ENCODE measurements around the gene GPR183. TPM values are rescaled to one million over a fixed set of nuclear protein-coding genes. Genes with fewer than 3 reads are reported as not detected.

GPR183 gene
- total RNA-seq, 1 donor from 2014 or later: 5.4 TPM

DNA sequence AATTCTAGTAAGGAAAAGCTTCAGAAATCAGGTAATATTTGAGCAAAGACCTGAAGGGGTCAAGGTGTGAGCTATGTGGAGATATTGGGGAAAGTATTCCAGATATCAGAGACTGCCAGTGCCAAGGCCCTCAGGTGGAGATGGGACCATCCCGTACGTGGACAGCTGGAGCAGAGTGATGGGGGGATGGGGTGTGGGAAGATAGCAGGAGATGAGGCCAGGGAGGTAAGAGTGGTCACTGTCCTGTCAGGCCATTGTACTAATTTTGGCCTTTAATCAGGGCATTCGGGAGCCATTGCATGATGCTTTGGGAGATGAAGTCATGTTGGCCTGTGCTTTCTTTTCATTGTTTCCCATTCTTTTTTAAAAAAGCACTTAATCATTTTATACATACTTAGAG is 36.0 kb downstream of the GPR183 start:
- DNase-seq (ENCODE audit: low spot score): no peak

DNA sequence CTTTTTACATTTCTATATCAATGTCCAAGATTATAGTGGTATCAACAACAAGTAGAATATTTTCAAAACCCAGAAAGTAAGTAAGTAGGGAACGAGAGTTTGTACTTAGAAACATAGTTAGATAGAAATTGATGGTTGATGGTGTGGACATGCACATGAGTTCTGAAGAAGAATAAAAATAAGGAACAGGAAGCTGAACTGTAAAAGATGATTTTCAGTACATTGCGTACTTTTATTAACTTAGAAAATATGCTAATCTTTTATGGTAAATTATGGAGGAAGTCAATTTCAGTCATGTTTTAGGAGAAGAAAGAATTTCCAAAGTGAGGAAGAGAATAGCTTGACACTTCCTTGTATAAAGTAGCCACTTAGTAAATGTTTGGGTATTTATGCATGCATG is 36.7 kb downstream of the GPR183 start:
- DNase-seq (ENCODE audit: low spot score): no peak

- DNase-seq (ENCODE audit: low spot score): no peak
Measured at GRCh38 chr13:99269627-99270241, 37.5 kb downstream of the GPR183 start.

DNA sequence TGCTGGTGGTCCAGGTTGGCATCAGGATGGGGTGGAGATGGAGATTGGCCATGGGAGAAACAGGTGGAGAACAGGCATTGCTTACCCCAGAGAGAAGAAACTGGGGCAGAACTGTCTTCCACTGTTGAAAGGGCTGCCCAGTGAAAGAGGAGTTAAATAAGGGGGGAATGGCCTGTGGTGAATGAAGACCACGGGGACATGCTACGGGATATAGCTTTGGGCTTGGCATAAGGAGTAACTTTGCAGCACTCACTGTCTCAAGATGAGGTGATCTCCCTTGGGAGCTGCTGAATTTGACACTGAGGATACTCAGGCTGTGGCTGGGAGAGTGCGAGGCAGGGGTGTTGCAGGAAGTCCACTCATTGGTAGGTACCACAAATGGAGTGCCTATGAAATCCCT is 38.4 kb downstream of the GPR183 start:
- DNase-seq (ENCODE audit: low spot score): no peak

GRCh38 chr13:99267927-99268326 is 39.3 kb downstream of the GPR183 start:
- DNase-seq (ENCODE audit: low spot score): no peak

DNA sequence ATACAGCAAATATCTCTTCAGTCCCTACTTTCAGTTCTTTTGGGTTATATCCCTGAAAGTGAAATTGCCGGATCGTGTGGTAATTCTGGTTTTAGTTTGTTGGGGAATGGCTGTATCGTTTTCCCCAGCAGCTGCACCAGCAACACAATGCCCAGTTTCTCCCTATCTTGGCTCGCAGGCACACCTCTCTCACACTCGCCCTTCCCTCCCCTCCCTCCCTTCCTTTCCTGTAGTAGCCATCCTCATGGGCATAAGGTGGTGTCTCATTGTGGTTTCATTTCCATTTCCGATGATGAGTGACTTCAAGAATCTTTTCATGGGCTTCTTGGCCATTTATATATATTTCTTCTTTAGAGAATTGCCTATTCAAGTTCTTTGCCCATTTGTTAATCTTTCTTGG is 40.4 kb downstream of the GPR183 start:
- no peak for DNase-seq (ENCODE audit: low spot score)

- DNase-seq (ENCODE audit: low spot score): no peak
Measured at GRCh38 chr13:99265821-99266426, 41.3 kb downstream of the GPR183 start.

DNA sequence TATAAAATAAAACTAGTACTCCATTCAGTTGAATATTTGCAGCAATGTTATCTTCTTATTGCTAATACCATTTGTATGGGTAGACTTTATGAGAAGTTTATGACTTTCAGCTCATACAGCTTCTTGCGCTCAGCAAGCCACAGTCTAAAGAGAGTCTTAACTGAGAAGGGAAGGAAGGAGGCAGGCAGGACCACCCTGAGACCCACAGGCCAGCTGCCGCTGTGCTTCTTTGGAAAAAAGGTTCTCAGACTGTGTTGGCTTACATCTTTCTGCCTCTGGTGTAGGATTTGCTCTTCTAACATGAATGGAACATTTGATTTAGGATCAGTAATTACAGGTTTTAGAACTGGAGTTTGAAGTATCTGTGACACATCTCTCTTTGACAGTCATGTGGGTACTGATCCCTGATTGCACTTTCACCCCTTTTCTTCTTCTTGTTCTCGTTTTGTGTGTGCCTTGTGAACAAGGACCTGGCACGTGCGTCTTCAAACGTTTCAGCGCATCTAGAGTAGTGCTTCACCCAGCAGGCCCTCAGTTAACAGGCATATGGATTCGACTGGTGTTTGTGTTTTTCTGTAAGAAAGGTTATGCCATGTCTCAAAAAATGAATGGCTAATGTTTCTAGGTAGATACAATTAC is 41.9 kb downstream of the GPR183 start:
- DNase-seq (ENCODE audit: low spot score): no peak

DNA sequence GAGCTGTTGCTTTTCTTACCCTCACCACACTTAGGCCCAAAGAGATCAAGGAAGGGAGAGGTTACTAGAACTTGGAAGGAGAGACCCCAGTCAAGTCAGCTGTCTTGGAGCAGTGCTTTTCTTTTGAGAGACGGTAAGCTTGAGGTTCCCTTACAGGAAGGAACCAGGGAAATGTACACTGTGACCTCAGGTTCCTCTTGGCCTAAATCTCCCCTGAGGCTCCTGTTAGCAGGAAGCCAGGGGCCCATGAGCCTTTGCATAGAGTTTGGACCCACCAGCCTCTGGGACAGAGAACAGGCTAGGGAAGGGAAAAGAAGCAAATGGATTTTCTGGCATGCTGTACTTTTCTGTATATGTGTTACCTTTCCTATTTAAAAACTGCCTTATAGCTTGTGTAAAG is 43.1 kb downstream of the GPR183 start:
- no peak for DNase-seq (ENCODE audit: low spot score)

GRCh38 chr13:99263126-99263785 is 43.9 kb downstream of the GPR183 start:
- no peak for DNase-seq (ENCODE audit: low spot score)

GRCh38 chr13:99261059-99261458 is 46.1 kb downstream of the GPR183 start:
- no peak for DNase-seq (ENCODE audit: low spot score)

- no peak for DNase-seq (ENCODE audit: low spot score)
Measured at GRCh38 chr13:99260216-99260615, 47.0 kb downstream of the GPR183 start.

- DNase-seq (ENCODE audit: low spot score): no peak
Measured at GRCh38 chr13:99258946-99259345, 48.3 kb downstream of the GPR183 start.

DNA sequence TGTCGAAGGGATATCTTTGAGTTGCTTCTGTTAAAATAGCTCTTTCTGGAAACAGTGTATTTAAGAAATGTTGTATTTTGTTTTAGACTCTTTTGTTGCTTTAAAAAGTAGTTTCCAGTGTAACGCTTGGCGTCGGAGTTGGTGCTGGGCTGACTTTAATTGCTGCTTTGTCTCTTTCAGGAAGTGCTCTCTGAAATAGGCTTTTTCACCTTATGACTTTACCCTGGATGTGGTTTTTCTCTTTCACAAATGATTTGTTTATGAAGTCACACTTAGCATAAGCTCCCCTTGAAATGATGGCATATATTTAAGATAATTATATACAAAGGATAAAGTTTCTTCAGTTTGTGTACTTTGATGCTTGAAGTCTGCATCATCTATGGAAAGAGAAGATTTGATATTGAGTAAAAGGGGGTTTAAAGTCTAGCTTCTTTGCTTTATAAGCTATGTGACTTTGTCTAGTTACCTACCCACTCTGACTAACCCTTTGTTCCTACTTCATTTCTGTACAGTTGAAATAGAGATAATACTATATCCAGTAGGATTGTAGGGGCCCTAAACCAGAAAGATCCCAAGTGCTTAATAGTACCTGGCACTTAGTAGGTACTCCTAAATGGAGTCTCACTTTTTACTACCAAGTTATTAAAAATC is 48.9 kb downstream of the GPR183 start, which contains the start of gene GPR18:
TSS of gene GPR18 (minus strand) at position 170 of the 651 bp plus-strand sequence. CDS start 2,507 bp downstream, outside the sequence.
- no peak for DNase-seq (ENCODE audit: low spot score)

DNA sequence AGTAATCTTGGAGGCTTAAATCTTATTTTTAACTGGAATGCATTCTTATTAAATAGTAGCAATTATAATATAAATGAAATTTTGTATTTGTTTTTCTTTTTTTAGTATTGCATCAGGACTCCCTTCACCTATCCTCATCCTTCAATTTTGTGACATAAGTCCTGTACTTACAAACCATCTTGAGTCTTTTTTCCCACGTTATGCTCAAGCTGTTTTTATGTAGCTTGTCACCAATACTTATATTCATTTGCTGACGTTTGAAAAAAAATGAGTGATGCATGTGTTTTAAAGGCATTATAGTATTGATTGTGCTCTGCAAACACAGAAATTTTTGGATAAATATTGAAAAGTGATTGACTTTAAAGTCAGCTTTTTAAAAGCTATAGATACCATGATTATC is 49.9 kb downstream of the GPR183 start:
- no peak for DNase-seq (ENCODE audit: low spot score)

DNA sequence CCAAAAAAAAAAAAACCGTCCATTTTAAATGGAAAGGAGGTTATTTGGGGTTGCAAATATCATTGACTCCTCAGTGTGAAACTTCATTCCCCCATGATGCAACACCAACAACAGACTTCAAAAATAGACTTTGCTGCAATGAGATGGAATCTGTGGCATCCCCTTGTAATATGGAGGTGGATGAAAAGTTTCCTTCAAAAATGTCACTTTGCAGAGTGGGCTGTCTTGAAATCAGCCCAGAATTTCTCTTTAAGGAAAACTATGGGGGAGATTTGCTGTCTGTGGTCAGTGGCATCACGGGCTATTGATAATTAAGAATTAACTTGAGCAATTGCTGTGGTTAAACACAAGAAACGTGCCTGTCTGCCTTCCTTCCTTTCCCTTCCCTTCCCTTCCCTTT is 50.5 kb downstream of the GPR183 start:
- no peak for DNase-seq (ENCODE audit: low spot score)

- DNase-seq (ENCODE audit: low spot score): no peak
Measured at GRCh38 chr13:99256283-99256682, 50.9 kb downstream of the GPR183 start.

DNA sequence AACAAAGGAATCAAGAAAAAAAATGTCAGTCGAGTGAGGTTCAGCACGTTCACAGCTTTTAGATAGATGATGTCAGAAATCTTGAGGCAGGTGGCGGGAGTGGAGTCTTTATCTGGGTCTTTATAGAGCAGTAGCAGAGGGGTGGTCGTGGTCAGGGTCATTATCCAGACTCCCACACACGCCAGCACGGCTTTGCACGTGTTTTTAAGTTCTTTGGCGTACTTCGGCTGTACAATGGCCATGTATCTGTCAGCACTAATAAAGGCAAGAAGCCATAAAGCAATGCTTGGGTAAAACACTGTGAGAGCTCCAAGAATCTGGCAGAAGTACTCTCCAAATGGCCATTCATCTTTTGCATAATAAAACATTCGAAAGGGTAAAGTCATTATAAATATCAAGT is 51.9 kb downstream of the GPR183 start:
- DNase-seq (ENCODE audit: low spot score): no peak

- no peak for DNase-seq (ENCODE audit: low spot score)
Measured at GRCh38 chr13:99254830-99255229, 52.4 kb downstream of the GPR183 start.

DNA sequence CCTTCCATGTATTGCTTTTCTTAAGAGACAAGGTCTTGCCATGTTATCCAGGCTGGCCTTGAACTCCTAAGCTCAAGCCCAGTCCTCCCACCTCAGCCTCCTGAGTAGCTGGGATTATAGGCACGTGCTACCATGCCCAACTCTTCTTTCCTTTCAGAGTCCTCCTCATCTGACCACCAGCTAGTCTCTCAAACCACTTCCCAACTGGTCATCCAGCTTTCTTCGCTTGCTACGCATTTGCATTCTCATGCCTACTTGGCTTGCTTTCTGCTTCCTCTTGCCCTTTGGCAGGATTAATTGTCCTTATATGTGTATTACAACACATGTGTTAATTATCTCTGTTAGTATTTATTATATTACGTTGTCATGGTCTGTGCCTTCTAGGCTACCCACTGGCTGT is 55.3 kb downstream of the GPR183 start:
- no peak for DNase-seq (ENCODE audit: low spot score)

GRCh38 chr13:99250982-99251825 is 56.0 kb downstream of the GPR183 start:
- DNase-seq (ENCODE audit: low spot score): no peak

Data from ureter (tissue), 1 donor.